Psoas muscle (tissue), 8 donors: ENCODE measurements around the gene HOPX. TPM values are rescaled to one million over a fixed set of nuclear protein-coding genes. Genes with fewer than 3 reads are reported as not detected.

Source experiments
- ATAC-seq, 4 donors: fragments of 200-7000 bp; cut with Tn5 transposase; one replicate each; pipeline ENCODE4 v1.9.1; 2020; ENCODE audit warnings: moderate library complexity in 3 of 4, mild to moderate bottlenecking in 2 of 4
- DNase-seq, 2 donors: peaks; one replicate each; pipeline ENCODE4 v3.0.0-alpha.2; 2020
- H3K27ac ChIP-seq: fragments of 200-600 bp; one replicate; pipeline ENCODE4 v1.8.0; 2022
- H3K27me3 ChIP-seq, 3 donors: fragments of 200-600 bp in 1 of 3; one replicate each; pipeline versions ENCODE4 v1.6.1 to v1.8.0; 2013 to 2022; ENCODE audit warnings: low read length in 2 of 3, mild to moderate bottlenecking in 2 of 3, moderate library complexity in 1 of 3; ENCODE audit not compliant: insufficient read depth in 3 of 3
- H3K36me3 ChIP-seq, 2 donors: fragments of 200-600 bp in 1 of 2; one replicate each; pipeline versions ENCODE4 v1.6.1 to v1.8.0; 2013 to 2022; ENCODE audit warnings: low read depth in 1 of 2, mild to moderate bottlenecking in 1 of 2, moderate library complexity in 1 of 2; ENCODE audit not compliant: insufficient read depth in 1 of 2
- H3K4me1 ChIP-seq: fragments of 200-600 bp; one replicate; pipeline ENCODE4 v1.8.0; 2022
- H3K4me3 ChIP-seq: fragments of 200-600 bp; one replicate; pipeline ENCODE4 v1.8.0; 2022; ENCODE audit warnings: mild to moderate bottlenecking
- H3K9me3 ChIP-seq: fragments of 200-600 bp; one replicate; pipeline ENCODE4 v1.8.0; 2022
- WGBS, 3 donors: extraction: QIAGEN DNeasy Blood & Tissue Kit; methylation state at CpG; one replicate each; pipeline versions ENCODE4 v1.1.6 to v1.1.7; 2013; 5-methylcytosine and 5-hydroxymethylcytosine counted together
- intact Hi-C, 2 donors: fragments of 100-400 bp; cut with DNase I; formaldehyde crosslinking; loops; one replicate each; pipeline versions ENCODE4 v1.11.0 to v1.14.2; 2022
- polyA plus RNA-seq, 3 donors: library from polyadenylated mRNA; stranded (reverse); fragments of 200-250 nt; gene quantifications; one replicate each; pipeline ENCODE4 v1.2.3, GENCODE V29; 2013
- total RNA-seq, 4 donors: library from RNA; stranded (reverse); fragmentation: NEBNext Ultra II Directional in 2 of 4; extraction: Animal tissue kit (Norgen Biotek cat#: 25700) in 2 of 4; gene quantifications; one replicate each; pipeline versions ENCODE4 v1.2.1 to v1.2.4, GENCODE V29; 2021 to 2023
- TF ChIP-seq, protein P1 (sequence below): fragments of 200-600 bp; IDR thresholded peaks from one replicate; pipeline ENCODE4 v1.8.0; 2022; ENCODE audit warnings: antibody characterized with exemption
- donor health status: healthy with polysubstance abuse.
- donor health status: DM: no; HTN: no; CAD: no; lungs with moderate emphysema.
- donor health status: Bipolar disorder and iron deficiency.
- donor health status: healthy.
- donor health status: DM: yes; HTN: yes; CAD: no.
- donor health status: DM: no; HTN: no; CAD: no.
- donor health status: DM: no; HTN: no; CAD: no.
- donor health status: DM: yes; HTN: yes; CAD: no.

Gene HOPX
- total and polyA plus RNA-seq, 7 donors = 4.0 to 9.8 (median 5.9) TPM

DNA sequence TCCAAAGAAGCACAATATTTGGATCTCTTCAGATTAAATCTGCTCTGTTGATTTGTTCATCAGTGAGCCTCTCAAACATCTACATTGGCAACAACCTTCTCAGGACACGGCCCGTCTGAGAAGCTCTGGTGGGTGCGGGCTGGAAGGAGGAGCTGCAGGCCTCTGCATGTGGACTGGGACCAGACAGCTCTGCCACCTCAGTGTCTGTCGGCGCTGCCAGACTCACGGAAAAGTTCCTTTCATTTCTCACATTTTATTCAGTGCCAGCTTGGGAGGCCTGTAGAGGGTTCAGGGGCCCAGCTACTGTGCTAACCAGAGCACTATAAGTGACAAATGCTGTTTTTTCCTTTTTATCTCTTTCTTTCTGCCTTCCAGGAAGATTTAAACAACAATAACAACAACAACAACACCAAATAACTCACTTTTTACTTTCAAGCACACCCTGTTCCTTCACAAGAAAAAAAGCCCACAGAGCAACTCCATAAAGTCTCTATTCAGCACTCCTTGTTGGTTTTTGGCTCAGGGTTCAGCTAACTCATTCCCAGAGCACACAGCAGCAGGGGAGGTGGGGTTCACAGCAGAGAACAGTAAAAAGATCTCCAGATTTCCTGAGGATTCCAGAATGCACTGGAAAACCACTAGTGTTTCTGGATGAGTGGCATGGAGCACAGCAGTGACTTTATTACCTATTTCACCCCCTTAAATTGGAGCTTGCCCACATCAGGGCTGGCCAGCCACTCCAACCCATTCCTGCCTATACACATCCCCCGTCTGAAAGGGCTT lies 23.2 kb upstream of the HOPX start:
- no peaks in the 10 kb centered on the region for H3K4me1 ChIP-seq
- H3K27ac ChIP-seq = no peak overlapping the region
- WGBS, 3 donors = 51 to 62% (median 58%) methylated on average over 7 of the region's 7 CpGs
- no peaks in the 10 kb centered on the region for H3K9me3 ChIP-seq
- TF ChIP-seq, protein P1, sequence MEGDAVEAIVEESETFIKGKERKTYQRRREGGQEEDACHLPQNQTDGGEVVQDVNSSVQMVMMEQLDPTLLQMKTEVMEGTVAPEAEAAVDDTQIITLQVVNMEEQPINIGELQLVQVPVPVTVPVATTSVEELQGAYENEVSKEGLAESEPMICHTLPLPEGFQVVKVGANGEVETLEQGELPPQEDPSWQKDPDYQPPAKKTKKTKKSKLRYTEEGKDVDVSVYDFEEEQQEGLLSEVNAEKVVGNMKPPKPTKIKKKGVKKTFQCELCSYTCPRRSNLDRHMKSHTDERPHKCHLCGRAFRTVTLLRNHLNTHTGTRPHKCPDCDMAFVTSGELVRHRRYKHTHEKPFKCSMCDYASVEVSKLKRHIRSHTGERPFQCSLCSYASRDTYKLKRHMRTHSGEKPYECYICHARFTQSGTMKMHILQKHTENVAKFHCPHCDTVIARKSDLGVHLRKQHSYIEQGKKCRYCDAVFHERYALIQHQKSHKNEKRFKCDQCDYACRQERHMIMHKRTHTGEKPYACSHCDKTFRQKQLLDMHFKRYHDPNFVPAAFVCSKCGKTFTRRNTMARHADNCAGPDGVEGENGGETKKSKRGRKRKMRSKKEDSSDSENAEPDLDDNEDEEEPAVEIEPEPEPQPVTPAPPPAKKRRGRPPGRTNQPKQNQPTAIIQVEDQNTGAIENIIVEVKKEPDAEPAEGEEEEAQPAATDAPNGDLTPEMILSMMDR = no peak
- DNase-seq = no peak
- no peaks in the 10 kb centered on the region for H3K36me3 ChIP-seq
- intact Hi-C loops = no loop called here
- no peaks in the 10 kb centered on the region for H3K27me3 ChIP-seq
- no peak overlapping the region for H3K4me3 ChIP-seq
- no peak for ATAC-seq

GRCh38 chr4:56703378-56703777 lies 22.3 kb upstream of the HOPX start:
- H3K27ac ChIP-seq = no peak overlapping the region
- H3K4me1 ChIP-seq = no peaks in the 10 kb centered on the region
- H3K36me3 ChIP-seq = no peaks in the 10 kb centered on the region
- DNase-seq (no peak), ATAC-seq (no peak)
- H3K9me3 ChIP-seq = no peaks in the 10 kb centered on the region
- H3K27me3 ChIP-seq = no peaks in the 10 kb centered on the region
- 54 to 61% (median 54%) methylated on average over 5 of the region's 5 CpGs for whole genome bisulfite sequencing, 3 donors
- no peak overlapping the region for H3K4me3 ChIP-seq
- intact Hi-C loops = no loop called here
- TF ChIP-seq, protein P1 = no peak

- no peaks in the 10 kb centered on the region for H3K36me3 ChIP-seq
- ATAC-seq (no peak), DNase-seq (no peak)
- H3K9me3 ChIP-seq = no peaks in the 10 kb centered on the region
- TF ChIP-seq, protein P1 = no peak
- no peak overlapping the region for H3K4me3 ChIP-seq
- intact Hi-C loops = no loop called here
- H3K27ac ChIP-seq = no peak overlapping the region
- 45 to 61% (median 57%) methylated on average over 2 of the region's 2 CpGs for WGBS, 3 donors
- H3K27me3 ChIP-seq = no peaks in the 10 kb centered on the region
- no peaks in the 10 kb centered on the region for H3K4me1 ChIP-seq
Observed at GRCh38 chr4:56701644-56702043, 20.5 kb upstream of the HOPX start.

DNA sequence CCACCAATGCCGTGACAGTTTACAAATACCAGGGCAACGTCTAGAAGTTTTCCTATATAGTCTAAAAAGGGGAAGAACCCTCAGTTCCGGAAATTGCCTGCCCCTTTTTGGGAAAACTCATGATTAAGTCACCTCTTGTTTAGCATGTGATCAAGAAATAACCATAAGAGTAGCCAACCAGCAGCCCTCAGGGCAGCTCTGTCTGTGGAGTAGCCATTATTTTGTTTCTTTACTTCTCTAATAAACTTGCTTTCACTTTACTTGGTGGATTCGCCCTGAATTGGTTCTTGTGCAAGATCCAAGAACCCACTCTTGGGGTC lies 20.0 kb upstream of the HOPX start:
- H3K36me3 ChIP-seq = no peaks in the 10 kb centered on the region
- TF ChIP-seq, protein P1 = no peak
- H3K27ac ChIP-seq = no peak overlapping the region
- DNase-seq (no peak), ATAC-seq (no peak)
- WGBS, 3 donors = 84 to 91% (median 85%) methylated on average over 4 of the region's 4 CpGs
- H3K4me3 ChIP-seq = no peak overlapping the region
- no peaks in the 10 kb centered on the region for H3K4me1 ChIP-seq
- H3K9me3 ChIP-seq = no peaks in the 10 kb centered on the region
- no peaks in the 10 kb centered on the region for H3K27me3 ChIP-seq
- intact Hi-C loops = no loop called here

GRCh38 chr4:56699537-56700105 lies 18.5 kb upstream of the HOPX start:
- Histone ChIP-seq H3K9me3 (no peaks in the 10 kb centered on the region), H3K4me3 (no peak overlapping the region), H3K4me1 (no peaks in the 10 kb centered on the region), H3K27ac (no peak overlapping the region), H3K27me3 (no peaks in the 10 kb centered on the region), H3K36me3 (no peaks in the 10 kb centered on the region)
- TF ChIP-seq, protein P1 = no peak
- no peak for DNase-seq
- intact Hi-C loops = no loop called here
- ATAC-seq = no peak
- WGBS, 3 donors = 32 to 53% (median 44%) methylated on average over 2 of the region's 2 CpGs
